Coronary artery (tissue), 2 donors: ENCODE data around the gene SPATS2.

Experiments
- DNase-seq: peaks from one replicate; pipeline ENCODE4 v3.0.0-alpha.2; 2017; ENCODE audit warnings: low spot score
- H3K27ac ChIP-seq, 2 donors: fragments of 200-600 bp; sonication (generic); one replicate each; pipeline ENCODE4 v1.5.1; 2016 to 2019
- H3K4me3 ChIP-seq: fragments of 200-600 bp; sonication (generic); 2 replicates; pipeline ENCODE4 v1.5.1; 2016; ENCODE audit warnings: mild to moderate bottlenecking, moderate library complexity
- TF ChIP-seq, protein P1 (sequence below): fragments of 200-600 bp; sonication (generic); IDR thresholded peaks from one replicate; pipeline ENCODE4 v1.5.1; 2019; ENCODE audit warnings: antibody characterized with exemption

SPATS2 gene

DNA sequence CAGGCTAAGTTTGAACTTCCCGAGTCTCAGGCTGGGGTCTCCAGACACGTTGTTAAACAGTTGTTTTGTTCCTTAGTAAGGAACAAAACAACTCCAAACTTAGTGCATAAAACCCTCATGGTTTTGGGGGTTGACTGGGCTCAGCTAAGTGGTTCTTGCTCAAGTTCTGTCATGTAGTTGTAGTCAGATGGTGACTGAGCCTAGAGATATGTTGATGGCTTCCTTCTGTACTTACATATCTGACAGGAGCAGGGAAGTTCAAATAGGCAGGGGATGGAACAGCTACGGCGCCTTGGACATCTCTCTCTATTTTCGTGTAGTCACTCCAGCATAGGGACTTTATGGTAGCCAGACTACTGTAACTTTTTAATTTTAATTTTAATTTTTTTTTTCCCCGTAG is 45.7 kb downstream of the SPATS2 start:
- Histone ChIP-seq H3K27ac (no peak overlapping the region), H3K4me3 (no peak overlapping the region)
- TF ChIP-seq, protein P1, sequence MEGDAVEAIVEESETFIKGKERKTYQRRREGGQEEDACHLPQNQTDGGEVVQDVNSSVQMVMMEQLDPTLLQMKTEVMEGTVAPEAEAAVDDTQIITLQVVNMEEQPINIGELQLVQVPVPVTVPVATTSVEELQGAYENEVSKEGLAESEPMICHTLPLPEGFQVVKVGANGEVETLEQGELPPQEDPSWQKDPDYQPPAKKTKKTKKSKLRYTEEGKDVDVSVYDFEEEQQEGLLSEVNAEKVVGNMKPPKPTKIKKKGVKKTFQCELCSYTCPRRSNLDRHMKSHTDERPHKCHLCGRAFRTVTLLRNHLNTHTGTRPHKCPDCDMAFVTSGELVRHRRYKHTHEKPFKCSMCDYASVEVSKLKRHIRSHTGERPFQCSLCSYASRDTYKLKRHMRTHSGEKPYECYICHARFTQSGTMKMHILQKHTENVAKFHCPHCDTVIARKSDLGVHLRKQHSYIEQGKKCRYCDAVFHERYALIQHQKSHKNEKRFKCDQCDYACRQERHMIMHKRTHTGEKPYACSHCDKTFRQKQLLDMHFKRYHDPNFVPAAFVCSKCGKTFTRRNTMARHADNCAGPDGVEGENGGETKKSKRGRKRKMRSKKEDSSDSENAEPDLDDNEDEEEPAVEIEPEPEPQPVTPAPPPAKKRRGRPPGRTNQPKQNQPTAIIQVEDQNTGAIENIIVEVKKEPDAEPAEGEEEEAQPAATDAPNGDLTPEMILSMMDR = no peak
- no peak for DNase-seq

DNA sequence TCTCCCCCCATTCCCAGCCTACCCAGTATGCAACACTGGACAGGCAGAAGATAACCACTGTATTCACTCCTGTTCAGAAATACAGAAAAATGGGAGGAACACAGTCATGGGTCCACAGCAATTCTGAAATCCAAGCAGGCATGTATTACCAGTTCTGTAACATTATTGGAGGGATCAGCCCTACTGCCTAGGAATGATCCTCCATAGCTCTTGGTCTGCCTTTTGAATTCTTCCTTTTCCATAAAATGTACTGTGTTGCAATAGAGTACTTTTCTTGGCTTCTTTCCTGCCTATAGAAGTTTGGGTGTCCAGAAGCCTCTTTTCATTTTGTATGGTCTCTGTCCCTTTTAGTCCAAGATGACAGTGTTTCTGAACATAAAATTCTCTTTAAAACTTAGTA is 46.5 kb downstream of the SPATS2 start:
- DNase-seq = no peak
- TF ChIP-seq, protein P1 = no peak

DNA sequence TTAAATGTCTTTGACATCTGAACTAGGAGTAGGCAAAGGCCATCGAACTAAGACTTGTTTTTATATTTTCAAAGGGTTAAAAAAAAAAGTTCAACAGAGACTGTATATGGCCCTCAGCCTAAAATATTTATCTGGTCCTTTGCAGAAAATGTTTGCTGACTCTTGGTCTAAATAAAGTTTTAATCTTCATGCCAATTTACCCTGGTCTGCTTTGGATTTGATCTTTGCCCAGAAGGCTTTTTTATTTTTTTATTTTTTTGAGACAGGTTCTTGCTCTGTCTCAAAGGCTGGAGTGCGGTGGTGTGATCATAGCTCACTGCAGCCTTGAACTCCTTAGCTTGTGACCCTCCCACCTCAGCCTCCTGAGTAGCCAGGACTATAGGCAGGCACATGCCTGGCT is 47.1 kb downstream of the SPATS2 start:
- no peak for DNase-seq
- Histone ChIP-seq H3K27ac (no peak overlapping the region), H3K4me3 (no peak overlapping the region)
- TF ChIP-seq, protein P1 = no peak

More for the DNA sequence above, 46.5 kb downstream of the SPATS2 start:
- Histone ChIP-seq H3K27ac (no peak overlapping the region), H3K4me3 (no peak overlapping the region)

DNA sequence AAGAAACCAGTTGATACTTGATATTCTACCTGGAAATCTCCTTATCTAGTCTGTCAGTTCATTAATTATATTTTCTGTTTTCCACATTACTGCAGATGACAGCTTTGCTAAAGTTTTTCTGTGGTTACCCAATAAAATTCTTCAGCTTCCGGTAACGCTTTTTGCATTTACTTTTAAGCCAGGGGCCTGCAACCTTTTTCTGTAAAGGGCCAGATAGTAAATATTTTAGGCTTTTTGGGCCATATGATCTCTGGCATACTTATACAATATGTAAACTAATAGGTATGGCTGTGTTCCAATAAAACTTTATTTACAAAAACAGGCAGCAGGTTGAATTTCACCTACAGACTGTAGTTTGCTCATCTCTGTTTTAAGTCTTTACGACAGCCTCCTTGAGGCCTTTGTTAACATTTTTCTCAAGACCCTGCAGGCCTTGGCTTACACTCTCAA is 48.3 kb downstream of the SPATS2 start:
- H3K27ac ChIP-seq = no peak overlapping the region
- DNase-seq = no peak
- H3K4me3 ChIP-seq = no peak overlapping the region
- TF ChIP-seq, protein P1 = no peak

DNA sequence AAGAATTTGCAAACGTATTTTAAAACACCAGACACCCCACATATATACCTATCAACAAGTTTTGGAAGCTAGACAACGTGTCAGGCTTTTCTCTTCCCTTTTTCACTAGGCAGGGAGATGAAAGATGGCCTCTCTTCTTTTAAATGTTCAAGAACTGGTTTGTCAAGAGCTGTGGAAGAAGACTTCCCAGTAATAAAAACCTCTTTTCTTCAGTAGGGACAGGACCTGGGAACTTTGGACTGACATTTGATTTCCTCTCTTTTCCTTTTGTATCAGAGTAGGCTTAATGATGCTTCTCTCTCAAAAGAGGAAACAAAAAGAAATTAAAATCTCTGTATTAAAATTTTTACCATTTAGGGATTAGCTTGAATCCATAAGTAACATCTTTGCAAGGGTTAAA is 49.6 kb downstream of the SPATS2 start:
- DNase-seq = no peak
- Histone ChIP-seq H3K27ac (no peak overlapping the region), H3K4me3 (no peak overlapping the region)
- TF ChIP-seq, protein P1 = no peak

DNA sequence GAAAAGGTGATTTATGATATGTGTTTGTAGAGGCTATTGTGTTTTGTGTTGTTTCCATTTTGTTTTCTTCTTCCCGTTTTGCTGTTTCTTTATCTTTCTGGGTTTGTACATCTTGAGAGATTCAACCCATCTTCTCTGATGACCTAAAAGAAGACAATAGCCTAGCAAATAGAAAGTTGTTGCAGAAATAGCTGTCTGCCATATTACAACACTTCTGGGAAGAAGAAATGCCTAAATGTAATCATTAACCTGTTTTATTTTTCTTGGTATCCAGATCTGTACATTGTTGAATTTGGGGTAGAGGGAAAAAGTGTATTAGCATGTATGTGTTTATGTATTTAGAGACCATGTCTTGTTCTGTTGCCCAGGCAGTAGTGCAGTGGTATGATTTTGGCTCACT is 50.3 kb downstream of the SPATS2 start:
- TF ChIP-seq, protein P1 = no peak
- no peak overlapping the region for H3K27ac ChIP-seq
- no peak overlapping the region for H3K4me3 ChIP-seq
- no peak for DNase-seq

DNA sequence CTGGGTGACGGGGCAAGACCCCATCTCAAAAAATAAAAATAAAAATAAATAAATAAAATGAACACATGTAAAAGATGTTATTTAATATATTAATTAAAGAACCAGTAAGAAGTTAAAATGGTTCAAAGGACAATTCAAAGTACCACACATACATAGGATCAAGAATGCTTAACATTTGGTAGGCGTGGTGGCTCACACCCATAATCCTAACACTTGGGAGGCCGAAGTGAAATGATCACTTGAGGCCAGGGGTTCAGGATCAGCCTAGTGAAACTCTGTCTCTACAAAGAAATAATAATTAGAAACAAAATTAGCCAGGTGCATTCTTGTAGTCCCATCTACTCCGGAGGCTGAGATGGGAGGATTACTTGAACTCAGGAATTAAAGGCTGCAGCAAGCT is 53.3 kb downstream of the SPATS2 start:
- TF ChIP-seq, protein P1 = no peak
- DNase-seq = no peak
- Histone ChIP-seq H3K4me3 (no peak overlapping the region), H3K27ac (no peak overlapping the region)
